MCF 10A (cell line): ENCODE data around the gene DLG2. TPM values are rescaled to one million over a fixed set of nuclear protein-coding genes. Genes with fewer than 3 reads are reported as not detected.

Source experiments
- BruUV-seq: library from RNA; stranded (reverse); fragments of 400-500 nt; replicated peaks from 2 replicates; lab custom pipeline; 2021; lab: Mats Ljungman, UMichigan
- CTCF ChIA-PET: fragments of 300-600 bp; sonication (Branson Sonifier 250); formaldehyde crosslinking; extraction: SDS; loops from one replicate; lab custom pipeline; 2021; ENCODE audit warnings: antibody characterized with exemption, inconsistent platforms; lab: Yijun Ruan, JAX
- POLR2A ChIA-PET: fragments of 300-600, 350-650 bp; sonication (Branson Sonifier 250); formaldehyde crosslinking; extraction: SDS; loops from one replicate; lab custom pipeline; 2020; ENCODE audit warnings: antibody characterized with exemption, inconsistent platforms; lab: Yijun Ruan, JAX
- DNase-seq: peaks from one replicate; pipeline ENCODE4 v3.0.0-alpha.2; 2018; ENCODE audit not compliant: unreplicated experiment
- H3K27ac Mint-ChIP-seq: one replicate; pipeline ENCODE4 v1.8.0; 2022; ENCODE audit warnings: mild to moderate bottlenecking, low read depth, mixed read lengths; ENCODE audit not compliant: unreplicated experiment
- H3K27me3 Mint-ChIP-seq: one replicate; pipeline ENCODE4 v1.8.0; 2022; ENCODE audit warnings: mixed read lengths; ENCODE audit not compliant: insufficient read depth, unreplicated experiment
- H3K36me3 Mint-ChIP-seq: one replicate; pipeline ENCODE4 v1.8.0; 2022; ENCODE audit warnings: mild to moderate bottlenecking, moderate library complexity, mixed read lengths; ENCODE audit not compliant: insufficient read depth, unreplicated experiment
- H3K4me1 Mint-ChIP-seq: one replicate; pipeline ENCODE4 v1.8.0; 2022; ENCODE audit warnings: mixed read lengths; ENCODE audit not compliant: insufficient read depth, unreplicated experiment
- H3K4me3 Mint-ChIP-seq: one replicate; pipeline ENCODE4 v1.8.0; 2022; ENCODE audit warnings: mild to moderate bottlenecking, moderate library complexity, mixed read lengths; ENCODE audit not compliant: unreplicated experiment
- H3K9me3 Mint-ChIP-seq: one replicate; pipeline ENCODE4 v1.8.0; 2022; ENCODE audit warnings: mixed read lengths; ENCODE audit not compliant: unreplicated experiment
- intact Hi-C: fragments of 100-400 bp; cut with micrococcal nuclease; formaldehyde crosslinking; loops from 2 replicates; pipeline ENCODE4 v1.14.1; 2022
- total RNA-seq: library from RNA; stranded (reverse); gene quantifications from 2 replicates; pipeline ENCODE4 v1.2.3, GENCODE V29; 2022
- TF ChIP-seq, protein P1 (sequence below): fragments of 200-600 bp; IDR thresholded peaks from one replicate; pipeline ENCODE4 v1.8.0; 2022; ENCODE audit warnings: antibody characterized with exemption, mild to moderate bottlenecking; ENCODE audit not compliant: unreplicated experiment

DLG2 gene
- total RNA-seq, 1 experiment from 2014 or later, result 0.26 TPM

DNA sequence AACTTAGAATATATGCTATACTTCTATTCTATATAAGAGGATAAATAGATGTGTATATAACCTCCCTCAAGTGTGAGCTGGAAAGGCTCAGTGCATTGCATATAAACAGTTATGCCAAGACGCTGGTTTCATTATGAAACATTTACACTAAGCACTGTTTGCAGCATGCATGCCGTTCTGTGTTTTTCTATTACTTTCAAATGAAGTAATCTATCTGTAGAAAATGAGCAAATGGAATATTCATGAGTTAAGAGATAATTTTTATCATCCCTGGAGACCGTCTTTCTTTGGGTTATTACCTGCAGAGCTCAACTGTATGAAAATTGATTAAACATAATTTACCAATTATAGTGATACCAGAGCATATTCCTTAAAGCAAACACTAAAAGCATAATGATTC is 1415.2 kb downstream of the DLG2 start:
- no peaks in the 10 kb centered on the region for H3K9me3 Mint-ChIP-seq
- ChIA-PET CTCF (no interaction called here), POLR2A (no interaction called here)
- TF ChIP-seq, protein P1, sequence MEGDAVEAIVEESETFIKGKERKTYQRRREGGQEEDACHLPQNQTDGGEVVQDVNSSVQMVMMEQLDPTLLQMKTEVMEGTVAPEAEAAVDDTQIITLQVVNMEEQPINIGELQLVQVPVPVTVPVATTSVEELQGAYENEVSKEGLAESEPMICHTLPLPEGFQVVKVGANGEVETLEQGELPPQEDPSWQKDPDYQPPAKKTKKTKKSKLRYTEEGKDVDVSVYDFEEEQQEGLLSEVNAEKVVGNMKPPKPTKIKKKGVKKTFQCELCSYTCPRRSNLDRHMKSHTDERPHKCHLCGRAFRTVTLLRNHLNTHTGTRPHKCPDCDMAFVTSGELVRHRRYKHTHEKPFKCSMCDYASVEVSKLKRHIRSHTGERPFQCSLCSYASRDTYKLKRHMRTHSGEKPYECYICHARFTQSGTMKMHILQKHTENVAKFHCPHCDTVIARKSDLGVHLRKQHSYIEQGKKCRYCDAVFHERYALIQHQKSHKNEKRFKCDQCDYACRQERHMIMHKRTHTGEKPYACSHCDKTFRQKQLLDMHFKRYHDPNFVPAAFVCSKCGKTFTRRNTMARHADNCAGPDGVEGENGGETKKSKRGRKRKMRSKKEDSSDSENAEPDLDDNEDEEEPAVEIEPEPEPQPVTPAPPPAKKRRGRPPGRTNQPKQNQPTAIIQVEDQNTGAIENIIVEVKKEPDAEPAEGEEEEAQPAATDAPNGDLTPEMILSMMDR, result no peak
- BruUV-seq, result no TSS peak
- H3K4me1 Mint-ChIP-seq, result no peaks in the 10 kb centered on the region
- no peak for DNase-seq
- H3K27me3 Mint-ChIP-seq, result no peaks in the 10 kb centered on the region
- H3K4me3 Mint-ChIP-seq, result no peak overlapping the region
- H3K27ac Mint-ChIP-seq, result no peak overlapping the region
- no peaks in the 10 kb centered on the region for H3K36me3 Mint-ChIP-seq
- intact Hi-C loops, result no loop called here

- intact Hi-C loops, result no loop called here
- CTCF ChIA-PET, result no interaction called here
- peaks cover 29% of the 10 kb centered on the region for H3K27me3 Mint-ChIP-seq
Measured at GRCh38 chr11:84194696-84195095, 1432.4 kb downstream of the DLG2 start.

GRCh38 chr11:84193706-84194105 is 1433.4 kb downstream of the DLG2 start:
- Mint-ChIP-seq H3K4me3 (no peak overlapping the region), H3K27ac (no peak overlapping the region), H3K9me3 (peaks cover 8% of the 10 kb centered on the region), H3K4me1 (no peaks in the 10 kb centered on the region), H3K27me3 (peaks cover 34% of the 10 kb centered on the region), H3K36me3 (no peaks in the 10 kb centered on the region)
- TF ChIP-seq, protein P1, result no peak
- ChIA-PET POLR2A (no interaction called here), CTCF (interaction anchor here (1.0 kb wide), 1 partner anchor 15 kb away, joined by 4 read pairs; no protein-coding TSS in a partner anchor)
- BruUV-seq, result no TSS peak
- DNase-seq, result no peak
- intact Hi-C loops, result no loop called here

More at GRCh38 chr11:84194696-84195095, 1432.4 kb downstream of the DLG2 start:
- POLR2A ChIA-PET, result no interaction called here
- TF ChIP-seq, protein P1, result no peak
- DNase-seq, result no peak
- Mint-ChIP-seq H3K4me1 (no peaks in the 10 kb centered on the region), H3K9me3 (peaks cover 8% of the 10 kb centered on the region), H3K27ac (no peak overlapping the region), H3K36me3 (no peaks in the 10 kb centered on the region), H3K4me3 (no peak overlapping the region)
- no TSS peak for BruUV-seq

DNA sequence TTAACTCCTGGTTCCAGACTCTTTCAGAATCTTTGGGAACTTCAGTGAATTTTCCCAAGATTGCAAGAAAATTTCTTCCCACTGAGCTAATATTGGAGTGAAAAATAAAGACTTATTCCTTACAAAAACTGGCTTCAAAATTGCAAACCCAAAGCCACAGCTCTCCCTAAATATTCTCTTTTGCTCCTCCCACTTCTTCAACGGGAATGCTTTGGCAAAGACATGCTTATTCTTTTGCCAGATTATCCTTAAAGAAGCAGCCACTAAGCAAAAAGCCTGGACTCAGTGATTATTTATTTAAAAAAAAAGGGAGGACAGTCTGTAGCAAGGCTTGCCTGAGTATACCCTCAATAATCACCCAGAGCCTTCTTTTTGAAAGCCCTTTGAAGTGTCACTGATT is 1438.6 kb downstream of the DLG2 start:
- Mint-ChIP-seq H3K36me3 (no peaks in the 10 kb centered on the region), H3K27me3 (peaks cover 23% of the 10 kb centered on the region), H3K4me1 (no peaks in the 10 kb centered on the region), H3K4me3 (no peak overlapping the region), H3K27ac (no peak overlapping the region), H3K9me3 (no peaks in the 10 kb centered on the region)
- ChIA-PET CTCF (no interaction called here), POLR2A (no interaction called here)
- intact Hi-C loops, result no loop called here
- no TSS peak for BruUV-seq
- TF ChIP-seq, protein P1, result no peak
- DNase-seq, result no peak
